DND-41 (cell line): ENCODE data around the gene USP36.

Experiments
- ATAC-seq: fragments of 200-7000 bp; cut with Tn5 transposase; 3 replicates; pipeline ENCODE4 v1.9.1; 2021; ENCODE audit warnings: low read depth; ENCODE audit not compliant: insufficient read depth
- DNase-seq: peaks from one replicate; pipeline ENCODE4 v3.0.0-alpha.2; 2020
- H2AFZ ChIP-seq: 2 replicates; pipeline ENCODE4 v1.6.0; 2012; ENCODE audit warnings: low read depth, low read length
- H3K27ac ChIP-seq: 2 replicates; pipeline ENCODE4 v1.5.1; 2012; ENCODE audit warnings: low read length, inconsistent platforms
- H3K27me3 ChIP-seq: fragments of 200-600 bp; sonication (generic); 2 replicates; pipeline ENCODE4 v1.6.0; 2012; ENCODE audit warnings: low read length, mild to moderate bottlenecking, inconsistent platforms; ENCODE audit not compliant: insufficient read depth, poor library complexity
- H3K36me3 ChIP-seq: 2 replicates; pipeline ENCODE4 v1.5.1; 2012; ENCODE audit warnings: low read length, inconsistent platforms; ENCODE audit not compliant: insufficient read depth
- H3K4me1 ChIP-seq: 2 replicates; pipeline ENCODE4 v1.5.1; 2012; ENCODE audit warnings: mild to moderate bottlenecking, low read length; ENCODE audit not compliant: insufficient read depth
- H3K4me2 ChIP-seq: 2 replicates; pipeline ENCODE4 v1.6.0; 2012; ENCODE audit warnings: mild to moderate bottlenecking, moderate library complexity, low read length, inconsistent platforms; ENCODE audit not compliant: insufficient read depth
- H3K4me3 ChIP-seq, 2 experiments: fragments of 200-600 bp in 1 of 2; shearing (Covaris generic) in 1 of 2; 2 replicates each; pipeline ENCODE4 v1.5.1; 2012 to 2016; ENCODE audit warnings: inconsistent platforms in 2 of 2, low read length in 2 of 2, mild to moderate bottlenecking in 2 of 2, low read depth in 1 of 2, moderate library complexity in 1 of 2
- H3K79me2 ChIP-seq: 2 replicates; pipeline ENCODE4 v1.6.0; 2012; ENCODE audit warnings: low read length, inconsistent platforms; ENCODE audit not compliant: insufficient read depth
- H3K9ac ChIP-seq: 2 replicates; pipeline ENCODE4 v1.6.0; 2012; ENCODE audit warnings: low read depth, mild to moderate bottlenecking, inconsistent platforms, low read length, moderate library complexity
- H3K9me3 ChIP-seq: 2 replicates; pipeline ENCODE4 v1.5.1; 2012; ENCODE audit warnings: low read length, moderate library complexity, mild to moderate bottlenecking, inconsistent platforms; ENCODE audit not compliant: insufficient read depth, severe bottlenecking
- H4K20me1 ChIP-seq: 2 replicates; pipeline ENCODE4 v1.6.0; 2012; ENCODE audit warnings: low read length; ENCODE audit not compliant: insufficient read depth
- CTCF ChIP-seq: IDR thresholded peaks from 2 replicates; pipeline ENCODE4 v1.5.1; 2012; ENCODE audit warnings: borderline replicate concordance, low read length, moderate library complexity, mild to moderate bottlenecking; ENCODE audit not compliant: poor library complexity, severe bottlenecking; ENCODE audit errors: extremely low read depth
- EZH2 ChIP-seq: IDR thresholded peaks from 3 replicates; pipeline ENCODE4 v1.6.1; 2012; ENCODE audit warnings: borderline replicate concordance, low read depth, mild to moderate bottlenecking, moderate library complexity, low read length, inconsistent platforms; ENCODE audit not compliant: severe bottlenecking

The USP36 gene

DNA sequence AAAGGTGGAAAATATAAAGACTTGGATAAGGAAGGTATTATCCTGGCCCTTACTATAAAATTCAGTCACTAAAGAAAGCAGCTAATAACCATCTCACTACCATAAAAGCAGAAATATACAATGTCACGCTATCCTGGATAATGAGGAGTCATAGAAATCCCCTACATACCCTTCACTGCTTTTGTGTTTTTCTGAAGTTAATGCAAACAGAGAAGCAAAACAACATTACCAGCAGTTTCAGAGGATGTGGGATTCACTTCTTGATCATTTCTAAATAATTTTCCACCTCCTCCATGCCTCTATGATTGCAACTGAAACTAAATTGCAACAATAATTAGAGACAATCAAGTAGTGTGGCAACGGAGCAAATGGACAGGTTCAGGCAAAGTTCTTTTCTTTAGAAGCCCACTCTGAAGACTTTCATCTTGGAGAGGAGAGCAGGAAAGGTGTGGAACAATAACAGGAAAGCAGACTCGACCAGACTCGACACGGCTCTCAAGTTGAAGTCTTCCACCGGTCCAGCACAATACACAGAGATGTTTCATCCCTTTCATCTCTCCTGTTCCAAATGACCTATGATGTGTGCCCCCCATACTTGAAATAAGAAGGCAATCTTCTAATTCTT, 68.7 kb downstream of the USP36 start:
- Histone ChIP-seq H3K9ac (no peak overlapping the region), H3K36me3 (no peaks in the 10 kb centered on the region), H3K4me3 (no peak overlapping the region), H2AFZ (no peak overlapping the region), H3K4me2 (no peak overlapping the region), H3K4me1 (peaks cover 31% of the 10 kb centered on the region), H3K27ac (no peak overlapping the region), H4K20me1 (peaks cover 9% of the 10 kb centered on the region; the same call in 1 of the 2 replicates), H3K27me3 (no peaks in the 10 kb centered on the region), H3K9me3 (no peaks in the 10 kb centered on the region), H3K79me2 (peaks cover 63% of the 10 kb centered on the region)
- TF ChIP-seq CTCF: no peak
- TF ChIP-seq EZH2: no peak
- DNase-seq (no peak), ATAC-seq (no peak)

- Histone ChIP-seq H3K4me1 (peaks cover 8% of the 10 kb centered on the region), H3K9me3 (no peaks in the 10 kb centered on the region), H3K79me2 (peaks cover 68% of the 10 kb centered on the region), H3K36me3 (no peaks in the 10 kb centered on the region), H3K27me3 (no peaks in the 10 kb centered on the region), H3K4me3 (no peak overlapping the region), H3K27ac (no peak overlapping the region), H4K20me1 (peaks cover 29% of the 10 kb centered on the region), H3K9ac (no peak overlapping the region), H3K4me2 (no peak overlapping the region), H2AFZ (no peak overlapping the region)
- peak; percentile 25 for TF ChIP-seq CTCF
- no peak for TF ChIP-seq EZH2
- ATAC-seq: peak; percentile 35; the same call in 1 of the 3 replicates
- no peak for DNase-seq
Observed at GRCh38 chr17:78769196-78769773, 71.3 kb downstream of the USP36 start.

- Histone ChIP-seq H4K20me1 (peaks cover 29% of the 10 kb centered on the region), H3K4me3 (no peak overlapping the region), H2AFZ (no peak overlapping the region), H3K79me2 (peaks cover 56% of the 10 kb centered on the region), H3K27ac (no peak overlapping the region), H3K9me3 (no peaks in the 10 kb centered on the region), H3K4me1 (no peaks in the 10 kb centered on the region; the same call in 1 of the 2 replicates), H3K36me3 (no peaks in the 10 kb centered on the region), H3K9ac (no peak overlapping the region), H3K4me2 (no peak overlapping the region), H3K27me3 (no peaks in the 10 kb centered on the region)
- TF ChIP-seq EZH2 (no peak), CTCF (no peak)
- DNase-seq (no peak), ATAC-seq (no peak)
Observed at GRCh38 chr17:78767806-78768205, 72.8 kb downstream of the USP36 start.
